Thoracic aorta (tissue), 2 donors: ENCODE data around the gene ECHS1. TPM values are rescaled to one million over a fixed set of nuclear protein-coding genes. Genes with fewer than 3 reads are reported as not detected.

Experiments
- ATAC-seq: fragments of 150-250 bp; one replicate; pipeline ENCODE4 v1.8.0; 2017; ENCODE audit warnings: low read depth; ENCODE audit not compliant: insufficient number of reproducible peaks, low FRiP score
- DNase-seq: peaks from one replicate; pipeline ENCODE4 v3.0.0-alpha.2; 2020; ENCODE audit warnings: low spot score
- H3K27ac ChIP-seq, 2 donors: fragments of 200-600 bp; sonication (generic); 1 replicate in 1 of 2; 2 replicates in 1 of 2; pipeline ENCODE4 v1.5.1; 2016; ENCODE audit warnings: mild to moderate bottlenecking in 2 of 2, moderate library complexity in 2 of 2
- H3K27me3 ChIP-seq: fragments of 200-600 bp; sonication (generic); replicated peaks from 2 replicates; pipeline ENCODE4 v1.6.0; 2016; ENCODE audit warnings: mild to moderate bottlenecking; ENCODE audit not compliant: insufficient read depth
- H3K36me3 ChIP-seq: fragments of 200-600 bp; sonication (generic); one replicate; pipeline ENCODE4 v1.5.1; 2016
- H3K4me1 ChIP-seq, 2 donors: fragments of 200-600 bp; sonication (generic); 1 replicate in 1 of 2; 2 replicates in 1 of 2; pipeline versions ENCODE4 v1.5.1 to v1.6.0; 2016; ENCODE audit warnings: low read depth in 2 of 2, mild to moderate bottlenecking in 1 of 2; ENCODE audit not compliant: control insufficient read depth in 1 of 2
- H3K4me3 ChIP-seq: fragments of 200-600 bp; sonication (generic); 2 replicates; pipeline ENCODE4 v1.5.1; 2016; ENCODE audit warnings: mild to moderate bottlenecking
- H3K9me3 ChIP-seq: fragments of 200-600 bp; sonication (generic); 2 replicates; pipeline ENCODE4 v1.5.1; 2016
- CTCF ChIP-seq: fragments of 200-600 bp; sonication (generic); IDR thresholded peaks from one replicate; pipeline ENCODE4 v1.5.1; 2019; ENCODE audit warnings: antibody characterized with exemption
- total RNA-seq, 2 donors: library from RNA; depleted of rRNA; stranded (reverse); fragments of >200 nt; gene quantifications; one replicate each; pipeline versions ENCODE4 v1.1.0 to v1.2.3, GENCODE V29; 2016

Gene ECHS1
- total RNA-seq, 2 donors from 2014 or later: 27.5 to 64.6 TPM

- TF ChIP-seq CTCF: no peak
- ATAC-seq: no peak
- Histone ChIP-seq H3K4me3 (no peak overlapping the region), H3K36me3 (peaks cover 34% of the 10 kb centered on the region), H3K9me3 (no peaks in the 10 kb centered on the region), H3K4me1 (no peaks in the 10 kb centered on the region), H3K27me3 (no peaks in the 10 kb centered on the region), H3K27ac (no peak overlapping the region)
- no peak for DNase-seq
Observed at GRCh38 chr10:133403359-133403758, 30.2 kb upstream of the ECHS1 start.

- no peak for DNase-seq
- Histone ChIP-seq H3K9me3 (no peaks in the 10 kb centered on the region), H3K4me3 (no peak overlapping the region), H3K4me1 (no peaks in the 10 kb centered on the region), H3K27me3 (no peaks in the 10 kb centered on the region), H3K36me3 (peaks cover 35% of the 10 kb centered on the region), H3K27ac (no peak overlapping the region)
- no peak for TF ChIP-seq CTCF
- ATAC-seq: no peak
Observed at GRCh38 chr10:133401981-133402725, 29.0 kb upstream of the ECHS1 start.

- Histone ChIP-seq H3K36me3 (peaks cover 38% of the 10 kb centered on the region), H3K4me1 (no peaks in the 10 kb centered on the region)
- DNase-seq: no peak
Observed at GRCh38 chr10:133401500-133401899, 28.3 kb upstream of the ECHS1 start.

GRCh38 chr10:133400624-133401424, 27.7 kb upstream of the ECHS1 start:
- no peak for DNase-seq
- no peaks in the 10 kb centered on the region for H3K9me3 ChIP-seq
- no peak overlapping the region for H3K4me3 ChIP-seq
- H3K4me1 ChIP-seq: no peaks in the 10 kb centered on the region
- H3K27ac ChIP-seq: no peak overlapping the region
- no peaks in the 10 kb centered on the region for H3K27me3 ChIP-seq
- H3K36me3 ChIP-seq: peaks cover 38% of the 10 kb centered on the region
- ATAC-seq: no peak
- no peak for TF ChIP-seq CTCF

More at GRCh38 chr10:133401500-133401899, 28.3 kb upstream of the ECHS1 start:
- no peaks in the 10 kb centered on the region for H3K9me3 ChIP-seq
- no peak overlapping the region for H3K4me3 ChIP-seq
- TF ChIP-seq CTCF: no peak
- no peak overlapping the region for H3K27ac ChIP-seq
- H3K27me3 ChIP-seq: no peaks in the 10 kb centered on the region
- no peak for ATAC-seq

- no peak overlapping the region for H3K4me3 ChIP-seq
- no peaks in the 10 kb centered on the region for H3K9me3 ChIP-seq
- H3K27me3 ChIP-seq: no peaks in the 10 kb centered on the region
- no peak for TF ChIP-seq CTCF
- no peak for ATAC-seq
- no peak for DNase-seq
- no peak overlapping the region for H3K27ac ChIP-seq
- peaks cover 6 to 11% of the 10 kb centered on the region in 2 donors for H3K4me1 ChIP-seq
- H3K36me3 ChIP-seq: peaks cover 34% of the 10 kb centered on the region
Observed at GRCh38 chr10:133399123-133399601, 26.0 kb upstream of the ECHS1 start.
